CD1c-positive myeloid dendritic cell (primary cell): ENCODE data around the gene SNX15.
A peak's percentile ranks its signal among the peaks of the same experiment; 100 is the strongest.

Source experiments
- DNase-seq: peaks from one replicate; pipeline ENCODE4 v3.0.0-alpha.2; 2016; ENCODE audit errors: extremely low spot score

SNX15 gene

DNA sequence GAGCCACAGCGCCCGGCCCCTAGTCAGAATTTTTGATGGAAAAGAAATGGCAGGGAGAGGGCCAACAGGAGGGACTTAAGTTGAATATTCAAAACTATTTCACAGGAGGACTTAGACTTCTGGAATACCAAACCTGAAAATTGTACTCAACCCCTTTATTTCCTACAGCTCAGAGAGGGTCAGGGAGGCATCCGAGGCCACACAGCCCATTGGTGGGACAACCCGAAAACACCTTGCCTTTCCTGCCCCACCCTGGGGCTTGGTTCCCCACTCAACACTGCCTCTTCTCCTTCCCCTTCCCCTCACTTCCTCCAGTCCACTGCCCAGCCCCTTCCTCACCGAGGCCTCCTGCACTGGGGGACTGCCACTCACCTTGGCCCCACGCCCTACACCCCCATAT, 29.8 kb downstream of the SNX15 start:
- no peak for DNase-seq

DNA sequence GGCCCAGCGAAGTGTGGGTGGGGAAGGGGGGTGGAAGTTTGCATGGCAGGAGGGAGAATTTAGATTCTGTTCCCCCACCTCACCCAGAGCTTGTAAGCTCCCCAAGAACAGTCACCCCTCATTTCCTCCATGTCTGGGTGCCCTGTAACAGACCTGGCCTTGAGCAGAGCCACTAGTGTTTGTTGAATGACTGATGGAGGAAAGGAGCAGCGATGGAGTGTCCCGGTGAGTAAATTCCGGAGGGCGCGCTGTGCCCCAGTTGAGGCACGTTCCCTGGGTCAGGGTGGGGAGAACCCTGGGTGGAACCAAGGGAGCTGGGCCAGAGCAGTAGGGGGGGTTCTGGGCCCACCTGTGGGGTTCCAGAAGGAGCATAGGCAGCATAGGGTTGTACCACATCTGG, 30.3 kb downstream of the SNX15 start:
- DNase-seq = no peak

DNA sequence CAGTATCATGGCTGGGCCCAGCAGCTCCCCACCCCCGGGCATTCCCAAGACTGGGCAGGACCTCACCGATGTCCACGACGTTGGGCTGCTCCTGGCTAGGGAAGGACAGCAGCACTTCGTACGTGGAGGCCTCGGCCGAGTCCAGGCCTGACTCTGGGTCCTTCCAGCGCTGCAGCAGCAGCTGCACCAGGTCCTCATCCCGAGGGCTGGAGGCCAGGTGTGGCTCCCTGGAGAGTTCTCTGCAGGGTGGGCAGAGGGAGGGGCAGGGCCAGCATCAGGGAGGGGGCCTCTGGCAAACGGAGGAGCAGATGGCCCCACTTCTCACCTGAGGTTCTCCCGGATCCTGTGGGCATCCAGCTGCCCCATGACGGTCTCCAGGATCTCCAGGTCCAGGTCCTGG, 30.8 kb downstream of the SNX15 start:
- no peak for DNase-seq

DNA sequence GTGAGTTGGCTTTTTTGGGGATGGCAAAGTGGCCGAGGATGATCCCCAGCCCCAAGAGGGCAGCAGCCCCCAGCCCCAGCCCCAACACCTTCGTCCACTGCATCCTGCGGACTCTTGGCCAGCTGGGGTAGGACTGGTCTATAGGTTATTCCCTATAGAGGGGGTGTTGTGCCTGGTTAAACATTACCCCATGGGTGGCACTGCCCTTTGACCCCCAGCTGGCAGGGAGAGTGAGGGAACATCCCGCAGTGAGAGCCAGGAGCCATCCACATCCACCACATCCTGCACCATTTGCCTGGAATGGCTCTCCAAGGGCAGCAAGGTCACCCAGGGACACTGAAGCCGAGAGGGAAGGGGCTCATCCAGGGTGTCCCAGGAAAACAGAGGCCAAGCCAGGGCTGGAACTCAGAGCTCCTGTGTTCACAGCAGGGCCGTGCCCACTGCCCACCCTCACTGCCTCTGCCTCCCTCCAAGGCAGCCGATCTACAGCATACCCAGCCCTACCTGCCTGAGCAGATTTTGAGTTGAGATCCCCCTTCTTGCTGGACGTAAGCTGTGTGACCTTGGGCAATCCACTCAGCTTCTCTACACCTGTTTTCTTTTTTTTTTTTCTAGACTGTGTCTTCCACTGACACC, 31.3 kb downstream of the SNX15 start, which contains the start of gene NAALADL1:
Gene NAALADL1, minus strand, starts transcription at position 135 of the 636 bp plus-strand sequence. Its CDS starts 32 bp downstream, at position 103.
- no peak for DNase-seq

DNA sequence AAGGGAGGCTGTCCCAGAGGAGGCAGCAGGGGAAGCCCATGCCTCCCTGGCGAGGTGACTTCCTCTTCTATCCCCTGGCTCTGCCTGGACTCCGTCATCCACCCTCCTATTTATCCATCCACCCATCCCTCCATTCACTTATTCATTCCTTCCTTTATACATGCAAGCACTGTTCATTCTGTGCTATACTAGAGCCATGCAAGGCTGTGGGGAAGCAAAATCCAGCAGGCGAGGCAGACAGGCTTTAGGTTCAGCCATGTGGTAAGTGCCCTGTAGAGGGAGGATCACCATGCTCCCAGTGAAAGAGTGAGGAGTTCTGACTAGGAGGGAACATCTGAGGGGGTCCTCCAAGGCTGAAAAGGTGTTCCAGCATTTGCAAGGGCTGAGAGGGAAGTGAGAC, 32.3 kb downstream of the SNX15 start:
- no peak for DNase-seq

DNA sequence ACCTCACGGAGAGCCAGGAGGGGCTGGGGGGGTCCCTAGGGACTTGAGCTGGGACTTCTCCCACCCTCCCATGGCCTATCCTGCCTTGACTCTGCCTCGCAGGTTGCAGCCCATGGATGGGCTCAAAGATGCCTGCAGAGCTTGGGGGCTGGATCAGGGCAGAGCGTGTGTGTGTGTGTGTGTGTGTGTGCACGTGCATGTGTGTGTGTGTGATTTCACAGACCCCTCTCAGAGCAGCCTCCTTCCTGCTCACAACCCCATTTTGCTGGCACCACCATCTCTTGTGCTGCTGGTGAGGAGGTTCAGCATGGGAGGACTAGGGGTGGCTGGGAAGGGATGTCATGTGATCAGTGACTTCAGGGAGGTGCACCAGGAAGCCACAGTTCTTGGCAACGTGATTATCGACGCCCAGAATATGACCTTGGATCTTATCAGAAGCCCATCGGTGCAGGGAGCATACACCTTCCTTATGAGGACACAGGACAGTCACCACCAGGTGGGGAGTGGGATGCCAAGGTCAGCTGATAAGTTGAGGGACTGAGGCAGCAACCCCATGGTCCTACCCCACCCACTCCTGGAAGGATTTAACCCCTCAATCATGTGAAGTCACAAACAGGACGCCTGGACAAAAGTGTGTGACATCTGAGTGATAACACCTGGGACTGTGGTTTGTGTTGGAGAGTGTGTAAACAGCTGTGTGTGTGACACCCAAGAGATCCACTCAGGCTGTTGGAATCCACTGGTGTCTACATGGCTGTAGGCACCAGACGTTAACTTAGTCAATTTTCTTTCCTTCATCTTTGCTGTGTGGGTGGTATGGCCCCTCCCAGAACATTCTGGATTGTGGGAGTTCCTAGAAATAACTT, 33.0 kb downstream of the SNX15 start:
- no peak for DNase-seq

DNA sequence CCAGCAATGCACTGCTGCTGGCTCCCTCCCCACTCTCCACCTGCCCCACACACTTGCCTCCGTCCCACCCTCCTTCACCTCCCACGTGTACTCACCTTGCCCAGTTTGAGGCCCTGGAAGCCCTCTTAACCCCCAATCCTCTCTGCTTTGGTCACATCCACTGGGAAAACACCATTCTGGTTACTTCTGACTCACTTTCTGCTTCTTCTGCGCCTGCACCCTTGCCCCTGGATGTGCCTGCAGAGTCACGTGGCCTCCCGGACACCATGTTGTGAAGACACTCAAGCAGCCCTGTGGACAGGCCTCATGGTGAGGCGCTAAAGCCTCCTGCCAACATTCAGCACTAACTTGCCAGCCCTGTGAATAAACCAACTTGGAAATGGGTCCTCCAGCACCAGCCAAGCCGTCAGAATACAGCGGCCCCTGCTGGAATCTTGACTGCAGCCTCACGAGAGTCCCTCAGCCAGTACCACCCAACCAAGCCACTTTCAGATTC, 33.7 kb downstream of the SNX15 start:
- DNase-seq = no peak

DNA sequence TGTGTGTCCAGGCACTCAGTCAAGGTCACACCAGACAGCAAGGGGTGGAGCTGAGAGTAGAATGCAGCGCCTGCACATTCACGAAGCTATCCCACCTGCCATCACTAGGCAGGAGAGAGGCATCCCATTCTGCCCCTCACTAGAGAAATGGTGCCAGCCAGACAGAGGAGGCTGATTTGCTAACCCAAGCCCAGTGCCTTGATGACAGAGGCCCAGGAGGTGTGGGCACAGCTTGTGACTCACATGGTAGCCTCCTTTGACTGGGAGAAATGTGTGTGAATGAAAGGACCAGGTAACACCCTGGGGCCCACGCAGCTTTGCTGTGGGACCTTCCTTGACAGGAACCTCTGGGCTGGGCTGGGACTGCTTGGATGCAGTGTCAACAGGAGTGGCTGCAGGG, 36.3 kb downstream of the SNX15 start:
- no peak for DNase-seq

DNA sequence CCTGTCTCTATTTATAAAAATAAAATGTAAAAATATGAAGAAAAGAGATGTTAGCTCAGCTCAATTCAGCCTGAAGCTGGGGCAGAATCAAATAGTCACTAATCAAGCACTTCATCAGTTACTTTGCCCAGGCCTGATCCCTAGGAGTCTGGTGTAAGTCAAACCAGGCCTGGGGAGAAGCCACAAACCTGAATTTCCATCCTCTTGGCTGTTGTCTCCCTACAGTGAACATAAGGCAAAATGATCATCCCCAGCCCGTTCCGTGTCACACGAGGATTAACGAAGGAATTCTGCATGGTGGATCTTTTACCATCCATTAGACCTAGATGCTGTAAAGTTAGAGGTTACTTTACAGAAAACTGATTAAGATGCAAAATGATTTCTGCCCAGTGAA, 37.6 kb downstream of the SNX15 start:
- no peak for DNase-seq

DNA sequence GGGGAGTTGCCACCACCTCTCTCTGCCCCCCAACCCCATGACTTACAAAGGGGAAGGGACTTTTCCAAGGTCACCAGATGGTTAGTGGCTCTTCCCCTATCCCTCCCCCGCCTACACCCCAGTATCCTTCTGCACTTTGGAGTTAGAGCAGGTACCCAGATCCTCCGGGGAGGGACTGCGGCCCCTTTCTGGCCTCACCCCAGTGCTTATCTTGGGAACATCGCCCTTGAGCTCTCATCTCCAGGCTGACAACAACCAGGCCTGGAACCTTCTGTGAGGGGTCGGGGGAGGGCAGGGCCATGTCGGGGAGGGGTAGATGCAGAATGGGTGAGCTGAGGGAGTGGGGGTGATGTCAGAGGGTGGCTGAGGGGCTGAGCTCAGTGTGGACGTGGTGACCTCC, 38.6 kb downstream of the SNX15 start:
- no peak for DNase-seq

DNA sequence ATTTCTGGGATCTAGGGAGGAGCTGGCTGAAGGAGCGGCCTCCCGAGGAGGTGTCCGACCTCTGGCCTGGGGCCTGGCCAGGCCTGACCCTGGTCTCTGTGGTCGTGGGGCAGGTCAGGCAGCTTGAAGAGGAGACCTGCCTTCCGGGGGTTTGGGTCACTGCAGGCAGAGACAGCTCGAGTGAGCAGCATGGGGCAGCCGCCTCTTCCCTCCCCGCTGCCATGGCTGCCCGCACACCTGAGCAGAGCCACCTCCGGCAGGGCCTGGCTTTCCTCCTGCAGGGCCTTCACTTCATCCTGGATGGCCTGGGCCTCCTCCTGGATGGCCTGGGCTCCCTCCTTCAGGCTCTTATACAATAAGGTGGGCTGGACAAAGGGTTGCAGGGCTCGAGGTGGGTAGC, 39.1 kb downstream of the SNX15 start:
- no peak for DNase-seq

DNA sequence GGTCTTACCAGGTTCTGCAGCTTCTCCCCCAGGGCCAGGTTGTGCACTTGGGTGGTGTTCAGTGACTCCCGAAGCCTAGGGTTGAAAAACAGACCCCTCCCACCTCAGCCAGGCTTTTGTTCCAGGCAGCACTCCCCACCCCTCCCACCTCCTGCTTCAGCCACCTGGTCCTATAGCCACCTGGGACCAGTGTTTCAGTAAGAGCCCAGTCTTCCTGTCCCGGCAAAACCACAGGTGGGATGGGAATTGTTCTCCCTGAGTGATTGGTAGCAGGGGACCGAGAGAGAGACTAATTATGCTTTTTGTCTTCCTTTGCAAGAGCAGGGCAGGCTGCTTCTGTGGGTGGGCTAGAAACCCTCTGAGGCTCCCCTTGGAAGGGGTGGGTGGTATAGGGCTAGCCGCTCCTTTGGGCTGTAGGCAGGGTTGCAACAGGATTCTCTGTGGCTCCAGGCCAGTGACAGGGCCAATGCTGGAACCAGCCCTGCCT, 39.6 kb downstream of the SNX15 start:
- no peak for DNase-seq

DNA sequence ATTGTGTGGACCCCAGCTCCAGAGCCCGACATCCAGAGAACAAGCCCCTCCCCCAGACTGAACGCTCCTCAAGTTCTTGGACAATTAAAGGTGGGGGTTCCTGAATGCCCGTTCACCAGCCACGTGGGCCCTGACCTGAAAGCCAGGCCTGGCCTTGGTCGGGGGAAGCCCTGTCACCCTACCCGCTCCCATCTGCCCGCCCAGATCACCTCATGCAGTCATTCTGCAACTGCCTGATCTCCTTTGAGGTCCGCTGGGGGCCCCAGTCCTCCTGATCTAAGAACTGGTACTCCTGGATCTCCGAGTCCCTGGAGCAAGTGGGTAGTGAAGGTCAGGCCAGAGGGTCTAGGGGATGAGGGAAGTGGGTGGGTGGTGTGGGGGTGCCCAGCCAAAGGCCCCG, 40.2 kb downstream of the SNX15 start:
- DNase-seq = no peak

DNA sequence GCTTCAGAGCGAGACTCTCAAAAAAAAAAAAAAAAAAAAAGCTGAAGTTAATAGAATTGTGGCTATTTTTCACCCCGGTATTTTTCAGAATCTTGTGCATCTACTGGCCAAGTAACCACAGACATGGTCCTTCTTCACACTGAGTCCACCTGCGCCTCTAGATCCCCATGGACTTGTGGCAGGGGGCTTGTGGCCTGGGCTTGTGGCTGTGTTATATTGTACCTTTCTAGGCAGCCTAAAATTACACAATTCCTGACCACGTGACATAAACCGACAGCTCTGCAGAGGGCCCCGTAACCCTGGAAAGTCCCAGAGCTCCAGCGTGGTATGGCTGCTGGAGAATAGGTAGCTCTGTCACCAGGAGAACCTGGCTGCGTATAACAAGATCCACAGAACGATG, 42.0 kb downstream of the SNX15 start:
- peak; percentile 31 for DNase-seq

DNA sequence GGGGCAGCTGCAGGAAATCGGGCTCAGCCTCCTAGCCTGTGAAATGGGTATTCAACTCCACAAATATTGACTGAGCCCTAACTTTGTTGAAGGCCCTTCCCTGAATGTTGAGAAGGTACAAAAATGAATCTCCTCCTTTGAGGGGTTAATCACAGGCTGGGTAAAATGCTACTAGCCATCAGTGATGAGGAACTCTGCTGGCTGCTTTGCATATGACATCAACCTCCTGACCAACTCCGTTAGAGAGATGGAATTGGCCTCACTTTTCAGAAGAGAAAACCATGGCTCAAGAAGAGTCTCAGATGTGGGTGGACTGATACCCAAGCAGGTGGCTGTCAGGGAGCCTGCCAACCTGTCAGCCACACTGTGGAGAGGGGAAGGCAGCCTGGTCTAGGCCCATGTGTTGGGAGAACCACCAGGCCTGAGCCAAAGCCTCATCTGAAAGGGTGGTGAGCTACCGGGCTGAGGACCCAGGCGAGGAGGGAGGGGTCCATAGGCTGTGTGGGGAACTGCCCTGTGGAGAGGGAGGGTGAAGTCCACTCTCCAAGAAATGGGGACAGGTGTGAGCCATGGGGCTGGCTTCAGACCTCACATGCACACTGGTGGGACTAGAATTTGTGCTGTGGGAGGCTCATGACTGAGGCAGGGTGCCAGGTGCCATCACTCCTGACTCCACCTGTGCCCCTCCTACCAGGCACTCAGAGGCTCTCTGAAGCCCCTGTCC, 44.8 kb downstream of the SNX15 start:
- DNase-seq = no peak

DNA sequence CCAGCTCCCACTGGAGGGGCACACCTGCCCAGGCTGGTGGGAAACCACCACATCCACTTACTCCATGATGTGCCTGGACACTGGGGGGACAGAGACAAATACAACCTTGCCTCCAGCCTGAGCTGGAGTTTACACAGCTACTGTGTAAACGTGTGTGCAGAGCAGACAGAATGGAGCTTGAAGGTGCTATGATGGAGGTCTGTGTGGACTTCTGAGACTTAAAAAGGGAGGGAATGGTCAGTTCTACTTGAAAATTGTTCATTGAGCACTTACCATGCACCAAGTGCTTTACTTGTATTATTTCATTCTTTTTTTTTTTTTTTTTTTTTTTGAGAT, 45.4 kb downstream of the SNX15 start:
- no peak for DNase-seq

DNA sequence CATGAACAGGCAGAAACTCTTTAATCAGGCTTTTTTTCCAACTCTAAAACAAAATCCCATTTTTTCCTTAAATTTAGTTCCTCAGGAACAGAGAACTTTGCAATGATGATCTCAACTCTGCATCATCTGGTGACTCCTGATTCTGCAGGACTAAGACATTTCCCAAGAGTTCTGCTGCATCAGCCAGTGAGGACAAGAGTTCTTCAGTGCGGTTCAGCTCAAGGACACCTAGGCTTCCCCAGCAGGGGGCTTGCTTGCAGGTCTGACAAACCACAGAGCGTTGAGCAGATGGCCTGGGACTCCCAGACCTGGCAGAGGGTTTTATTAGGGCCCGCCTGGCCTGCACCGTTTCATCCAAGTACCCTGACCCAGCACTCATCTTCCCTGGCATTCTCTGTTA, 50.2 kb downstream of the SNX15 start:
- DNase-seq = no peak

DNA sequence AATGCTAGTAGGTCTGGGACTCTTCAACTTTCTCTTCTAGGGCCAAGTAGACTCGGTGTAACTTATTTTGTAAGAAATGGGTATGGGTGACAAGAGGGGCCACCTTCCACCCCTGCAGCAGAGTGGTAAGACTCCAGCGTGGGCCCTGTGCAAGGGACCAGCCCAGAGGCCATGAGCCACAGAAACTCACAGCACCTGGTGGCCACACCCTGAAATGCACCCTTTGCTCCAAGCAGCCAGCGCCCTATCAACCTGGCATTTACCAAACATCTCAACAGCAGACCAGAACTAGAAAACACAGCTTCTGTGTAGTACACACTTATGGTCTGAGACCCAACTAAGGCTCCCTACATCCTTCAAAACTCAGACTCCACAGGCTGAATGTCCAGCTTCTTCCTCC, 50.9 kb downstream of the SNX15 start:
- DNase-seq = peak; percentile 71

DNA sequence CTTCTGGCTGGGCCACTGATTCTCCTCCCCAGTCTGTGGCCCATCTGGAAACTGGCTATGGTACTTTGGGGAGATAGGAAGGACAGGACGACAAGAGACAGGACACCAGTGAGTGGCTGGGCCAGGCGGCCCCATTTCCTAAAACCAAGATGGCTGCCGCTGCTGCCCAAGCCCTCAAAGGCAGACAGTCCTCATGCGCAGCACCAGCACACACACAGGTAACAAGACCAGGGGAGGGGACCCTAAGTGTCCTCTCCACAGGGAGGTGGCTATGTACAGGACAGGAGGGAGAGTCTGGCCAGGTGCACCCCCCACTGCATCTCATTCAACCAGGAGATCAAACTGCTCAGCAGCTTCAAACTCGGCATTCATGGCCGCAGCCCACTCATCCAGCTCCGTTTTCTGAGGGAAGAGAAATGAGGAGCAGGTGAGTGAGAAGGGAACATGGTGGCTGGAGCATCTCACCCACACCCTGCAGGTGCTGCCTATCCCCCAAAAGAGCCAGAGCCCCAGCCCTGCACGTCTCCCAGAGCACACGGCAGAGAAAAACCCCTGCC, 51.6 kb downstream of the SNX15 start:
- no peak for DNase-seq

DNA sequence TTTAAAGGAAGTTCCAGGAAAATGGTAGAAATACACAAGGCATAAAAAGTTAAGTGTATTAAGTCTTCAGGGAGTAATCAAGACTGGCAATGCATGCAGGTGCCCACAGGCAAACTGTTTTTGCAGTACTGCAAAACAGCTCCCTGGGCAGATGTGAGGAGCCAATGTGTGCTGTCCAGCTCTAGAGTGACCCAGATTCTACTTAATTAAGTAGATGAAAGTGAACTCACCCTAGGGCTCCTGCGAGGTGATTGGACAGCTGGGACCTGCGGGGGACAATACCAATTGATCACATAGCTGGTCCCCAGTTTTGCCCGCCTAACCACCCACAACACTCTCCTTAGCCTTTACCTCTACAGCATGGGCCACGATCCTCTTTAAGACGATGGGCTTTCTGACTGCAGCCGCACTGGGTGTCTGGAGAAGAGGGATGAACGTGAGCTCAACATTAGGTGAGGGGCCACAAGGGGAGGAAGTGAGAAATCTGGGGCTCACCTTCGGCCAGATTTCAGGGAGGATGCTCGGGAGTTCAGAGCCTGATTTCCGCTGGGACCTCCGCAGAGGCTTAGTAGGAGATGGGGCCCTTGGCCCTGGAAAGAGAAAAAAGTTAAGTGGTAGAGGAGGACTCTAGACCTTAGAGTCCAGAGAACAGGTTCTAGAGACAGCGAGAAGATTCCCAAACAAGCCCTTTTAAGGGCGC, 56.0 kb downstream of the SNX15 start:
- DNase-seq = no peak

DNA sequence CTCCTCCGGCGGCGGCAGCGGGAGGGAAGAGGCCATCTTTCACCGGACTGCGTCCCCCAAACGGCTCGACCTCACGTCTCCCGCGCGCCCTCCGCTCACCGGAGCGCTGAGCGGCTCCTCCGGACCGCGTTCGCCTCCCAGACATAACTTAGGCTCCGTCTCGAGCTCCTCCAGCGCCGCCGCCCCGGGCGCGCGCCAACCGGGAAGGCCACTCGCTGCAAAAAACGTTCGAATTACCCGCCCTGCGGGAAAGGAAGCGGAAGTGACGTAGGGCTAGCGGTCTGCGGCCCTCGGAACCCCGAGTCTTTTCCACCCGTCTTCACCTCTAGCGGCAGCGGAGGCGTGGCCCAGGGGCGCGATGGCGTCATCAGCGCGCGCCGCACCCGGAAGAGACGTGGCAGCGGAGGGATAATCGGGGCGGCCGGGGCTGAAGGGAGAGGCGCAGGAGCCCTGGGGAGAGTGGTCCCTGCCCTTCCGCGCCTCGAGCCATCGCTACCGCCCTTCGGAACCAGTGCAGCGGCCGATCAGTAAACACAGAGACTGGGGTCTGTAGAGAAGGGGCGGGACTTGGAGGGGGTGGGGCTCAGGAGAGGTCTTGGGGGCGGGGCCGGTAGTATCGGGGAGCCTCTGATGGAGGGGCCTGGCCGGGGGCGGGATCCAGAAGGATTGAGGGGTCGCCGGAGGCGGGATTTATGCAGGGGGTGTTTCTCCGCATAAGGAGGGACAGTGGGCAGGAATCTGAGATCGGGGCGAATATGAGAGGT, 56.8 kb downstream of the SNX15 start, which contains the start of the genes CDCA5 and ZFPL1:
Gene CDCA5, minus strand, starts transcription at position 207 of the 764 bp plus-strand sequence. Its CDS starts 62 bp downstream, at position 145.
Gene ZFPL1, plus strand, starts transcription at position 389 of the 764 bp plus-strand sequence. CDS start 477 bp downstream, outside the sequence.
- DNase-seq = peak; percentile 99
